Neural cell (in vitro differentiated cells): ENCODE measurements around the gene CLASP1. TPM values are rescaled to one million over a fixed set of nuclear protein-coding genes. Genes with fewer than 3 reads are reported as not detected.

Experiments used
- H2AFZ ChIP-seq: fragments of 200-600, 300-800 bp; sonication (generic), shearing (Covaris generic); 2 replicates; pipeline ENCODE4 v1.6.0; 2014; ENCODE audit warnings: low read depth, mild to moderate bottlenecking, antibody characterized with exemption, low read length, moderate library complexity
- H3F3A ChIP-seq: fragments of 200-600 bp; shearing (Covaris generic); 2 replicates; pipeline ENCODE4 v1.6.1; 2016; ENCODE audit warnings: mild to moderate bottlenecking, moderate library complexity, mixed read lengths, antibody characterized with exemption, low read length; ENCODE audit not compliant: insufficient read depth, poor library complexity, severe bottlenecking
- H3K27ac ChIP-seq: fragments of 200-600, 300-800 bp; sonication (generic), shearing (Covaris generic); 2 replicates; pipeline ENCODE4 v1.5.1; 2014; ENCODE audit warnings: mild to moderate bottlenecking, low read length, moderate library complexity
- H3K27me3 ChIP-seq: fragments of 300-800, 200-600 bp; sonication (generic), shearing (Covaris generic); 2 replicates; pipeline ENCODE4 v1.6.0; 2014; ENCODE audit warnings: mild to moderate bottlenecking, low read depth, low read length, moderate library complexity; ENCODE audit not compliant: insufficient read depth
- H3K36me3 ChIP-seq: fragments of 300-800, 200-600 bp; sonication (generic), shearing (Covaris generic); 2 replicates; pipeline ENCODE4 v1.5.1; 2014; ENCODE audit warnings: mild to moderate bottlenecking, antibody characterized with exemption, low read length, moderate library complexity; ENCODE audit not compliant: insufficient read depth
- H3K4me2 ChIP-seq: fragments of 300-800, 200-600 bp; sonication (generic), shearing (Covaris generic); 2 replicates; pipeline ENCODE4 v1.6.0; 2014; ENCODE audit warnings: mild to moderate bottlenecking, low read length
- H3K4me3 ChIP-seq: fragments of 300-800, 200-600 bp; sonication (generic), shearing (Covaris generic); 2 replicates; pipeline ENCODE4 v1.5.1; 2014; ENCODE audit warnings: mild to moderate bottlenecking, low read length, moderate library complexity
- H3K79me2 ChIP-seq: fragments of 200-600 bp; shearing (Covaris generic); replicated peaks from 2 replicates; pipeline ENCODE4 v1.6.0; 2014; ENCODE audit warnings: mild to moderate bottlenecking, low read length, moderate library complexity; ENCODE audit not compliant: insufficient read depth
- H3K9ac ChIP-seq: fragments of 300-800, 200-600 bp; sonication (generic), shearing (Covaris generic); 2 replicates; pipeline ENCODE4 v1.6.1; 2016; ENCODE audit warnings: mild to moderate bottlenecking, low read length, mixed read lengths
- H3K9me2 ChIP-seq: fragments of 200-600 bp; shearing (Covaris generic); 2 replicates; pipeline ENCODE4 v1.6.1; 2016; ENCODE audit warnings: mild to moderate bottlenecking, low read length, mixed read lengths; ENCODE audit not compliant: insufficient read depth
- H3K9me3 ChIP-seq: fragments of 200-600, 300-800 bp; sonication (generic), shearing (Covaris generic); 2 replicates; pipeline ENCODE4 v1.6.1; 2016; ENCODE audit warnings: mild to moderate bottlenecking, mixed run types, low read length, moderate library complexity, mixed read lengths
- H4K20me1 ChIP-seq: fragments of 200-600 bp; shearing (Covaris generic); 2 replicates; pipeline ENCODE4 v1.6.1; 2016; ENCODE audit warnings: mild to moderate bottlenecking, mixed run types; ENCODE audit not compliant: insufficient read depth
- CTCF ChIP-seq: fragments of 450-650 bp; IDR thresholded peaks from 2 replicates; pipeline ENCODE4 v1.5.1; 2014; ENCODE audit warnings: antibody characterized with exemption, mild to moderate bottlenecking, moderate library complexity; ENCODE audit not compliant: poor library complexity, severe bottlenecking
- EP300 ChIP-seq: fragments of 450-650 bp; conservative IDR thresholded peaks from 2 replicates; pipeline ENCODE4 v1.6.1; 2014; ENCODE audit warnings: antibody characterized with exemption, mild to moderate bottlenecking, moderate library complexity; ENCODE audit not compliant: poor library complexity, severe bottlenecking
- EZH2 ChIP-seq: fragments of 200-600, 300-800 bp; shearing (Covaris generic), sonication (generic); IDR thresholded peaks from 2 replicates; pipeline ENCODE4 v1.6.1; 2014; ENCODE audit warnings: antibody characterized with exemption, low read length, borderline replicate concordance, mild to moderate bottlenecking; ENCODE audit not compliant: insufficient read depth, poor library complexity, severe bottlenecking
- MXI1 ChIP-seq: fragments of 450-650 bp; conservative IDR thresholded peaks from 2 replicates; pipeline ENCODE4 v1.6.1; 2014; ENCODE audit warnings: antibody characterized with exemption, mild to moderate bottlenecking; ENCODE audit not compliant: poor library complexity, severe bottlenecking
- POLR2AphosphoS5 ChIP-seq: IDR thresholded peaks from 2 replicates; pipeline ENCODE4 v1.6.1; 2012
- RAD21 ChIP-seq: fragments of 450-650 bp; conservative IDR thresholded peaks from 2 replicates; pipeline ENCODE4 v1.6.1; 2014; ENCODE audit warnings: antibody characterized with exemption, mild to moderate bottlenecking, moderate library complexity
- SMC3 ChIP-seq: fragments of 450-650 bp; conservative IDR thresholded peaks from 2 replicates; pipeline ENCODE4 v1.6.1; 2014; ENCODE audit warnings: antibody characterized with exemption, mild to moderate bottlenecking, moderate library complexity; ENCODE audit not compliant: poor library complexity
- TAF1 ChIP-seq: IDR thresholded peaks from 2 replicates; pipeline ENCODE4 v1.6.1; 2012; ENCODE audit warnings: low read depth
- polyA plus RNA-seq: library from polyadenylated mRNA; depleted of rRNA; stranded (reverse); fragments of >200 nt; gene quantifications from 2 replicates; pipeline ENCODE4 v1.2.3, GENCODE V29; 2014
- TF ChIP-seq, protein P1 (sequence below): IDR thresholded peaks from 2 replicates; pipeline ENCODE4 v1.6.1; 2012; ENCODE audit warnings: borderline replicate concordance

Gene CLASP1
- polyA plus RNA-seq, 1 donor from 2014 or later = 41.3 TPM

DNA sequence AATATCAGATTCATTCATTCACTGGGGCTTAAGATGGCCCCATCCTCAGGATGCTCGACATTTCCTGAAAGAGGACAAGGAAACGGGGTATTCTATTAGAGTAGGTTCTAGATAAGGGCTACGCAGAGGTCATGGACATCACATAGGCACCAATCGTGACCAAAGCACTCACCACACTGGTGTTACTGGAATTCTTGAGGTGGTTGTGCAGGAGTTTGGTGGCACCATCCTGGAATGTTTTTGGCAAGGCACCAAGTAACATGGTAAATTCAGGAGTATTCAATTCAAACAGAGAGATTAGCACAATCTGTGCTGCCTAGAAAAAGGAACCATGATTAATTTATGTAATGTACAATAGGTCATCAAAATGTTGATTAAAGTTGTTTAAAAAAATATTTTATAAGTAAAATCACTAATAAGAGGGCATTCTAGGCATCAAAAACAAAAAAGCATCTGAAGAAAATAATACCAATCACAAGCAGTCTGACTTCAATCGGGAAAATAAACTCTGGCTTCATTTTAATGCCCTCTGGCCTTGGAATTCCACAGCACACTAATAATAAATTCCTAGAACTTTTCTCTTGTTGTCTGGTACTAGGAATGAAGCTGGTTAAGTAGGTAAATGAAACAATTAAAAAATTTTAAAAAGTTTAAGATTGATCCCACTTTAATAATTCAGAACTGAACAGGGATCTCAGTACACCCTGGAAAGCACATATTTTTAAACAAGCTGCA, 261.5 kb downstream of the CLASP1 start:
- H3K27ac ChIP-seq = no peak overlapping the region
- no peaks in the 10 kb centered on the region for H4K20me1 ChIP-seq
- H3K36me3 ChIP-seq = peaks cover 13% of the 10 kb centered on the region
- H3F3A ChIP-seq = no peaks in the 10 kb centered on the region
- H2AFZ ChIP-seq = no peak overlapping the region
- no peaks in the 10 kb centered on the region for H3K79me2 ChIP-seq
- no peak overlapping the region for H3K4me2 ChIP-seq
- H3K27me3 ChIP-seq = no peaks in the 10 kb centered on the region
- H3K9me2 ChIP-seq = no peaks in the 10 kb centered on the region
- H3K4me3 ChIP-seq = no peak overlapping the region
- H3K9ac ChIP-seq = no peak overlapping the region
- H3K9me3 ChIP-seq = no peaks in the 10 kb centered on the region
- TF ChIP-seq, protein P1, sequence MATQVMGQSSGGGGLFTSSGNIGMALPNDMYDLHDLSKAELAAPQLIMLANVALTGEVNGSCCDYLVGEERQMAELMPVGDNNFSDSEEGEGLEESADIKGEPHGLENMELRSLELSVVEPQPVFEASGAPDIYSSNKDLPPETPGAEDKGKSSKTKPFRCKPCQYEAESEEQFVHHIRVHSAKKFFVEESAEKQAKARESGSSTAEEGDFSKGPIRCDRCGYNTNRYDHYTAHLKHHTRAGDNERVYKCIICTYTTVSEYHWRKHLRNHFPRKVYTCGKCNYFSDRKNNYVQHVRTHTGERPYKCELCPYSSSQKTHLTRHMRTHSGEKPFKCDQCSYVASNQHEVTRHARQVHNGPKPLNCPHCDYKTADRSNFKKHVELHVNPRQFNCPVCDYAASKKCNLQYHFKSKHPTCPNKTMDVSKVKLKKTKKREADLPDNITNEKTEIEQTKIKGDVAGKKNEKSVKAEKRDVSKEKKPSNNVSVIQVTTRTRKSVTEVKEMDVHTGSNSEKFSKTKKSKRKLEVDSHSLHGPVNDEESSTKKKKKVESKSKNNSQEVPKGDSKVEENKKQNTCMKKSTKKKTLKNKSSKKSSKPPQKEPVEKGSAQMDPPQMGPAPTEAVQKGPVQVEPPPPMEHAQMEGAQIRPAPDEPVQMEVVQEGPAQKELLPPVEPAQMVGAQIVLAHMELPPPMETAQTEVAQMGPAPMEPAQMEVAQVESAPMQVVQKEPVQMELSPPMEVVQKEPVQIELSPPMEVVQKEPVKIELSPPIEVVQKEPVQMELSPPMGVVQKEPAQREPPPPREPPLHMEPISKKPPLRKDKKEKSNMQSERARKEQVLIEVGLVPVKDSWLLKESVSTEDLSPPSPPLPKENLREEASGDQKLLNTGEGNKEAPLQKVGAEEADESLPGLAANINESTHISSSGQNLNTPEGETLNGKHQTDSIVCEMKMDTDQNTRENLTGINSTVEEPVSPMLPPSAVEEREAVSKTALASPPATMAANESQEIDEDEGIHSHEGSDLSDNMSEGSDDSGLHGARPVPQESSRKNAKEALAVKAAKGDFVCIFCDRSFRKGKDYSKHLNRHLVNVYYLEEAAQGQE = no peak
- TF ChIP-seq RAD21 (no peak), TAF1 (no peak), SMC3 (no peak), MXI1 (no peak)

- H3K4me2 ChIP-seq = no peak overlapping the region
- H4K20me1 ChIP-seq = no peaks in the 10 kb centered on the region
- H3K9ac ChIP-seq = no peak overlapping the region
- H3K79me2 ChIP-seq = no peaks in the 10 kb centered on the region
- H3K27ac ChIP-seq = no peak overlapping the region
- no peaks in the 10 kb centered on the region for H3F3A ChIP-seq
- H2AFZ ChIP-seq = no peak overlapping the region
- no peaks in the 10 kb centered on the region for H3K27me3 ChIP-seq
- TF ChIP-seq CTCF (no peak), MXI1 (no peak), EP300 (no peak), SMC3 (no peak), POLR2AphosphoS5 (no peak), EZH2 (no peak), RAD21 (no peak), TAF1 (no peak)
- TF ChIP-seq, protein P1 = no peak
- H3K4me3 ChIP-seq = no peak overlapping the region
- H3K9me2 ChIP-seq = no peaks in the 10 kb centered on the region
- peaks cover 13% of the 10 kb centered on the region for H3K36me3 ChIP-seq
- no peaks in the 10 kb centered on the region for H3K9me3 ChIP-seq
These were observed 262.6 kb downstream of the CLASP1 start for GRCh38 chr2:121386707-121387106.
